GM18498 (cell line): Measurements from ENCODE around the gene ACD.

Source experiments
- ATAC-seq: cut with Tn5 transposase; IDR thresholded peaks from one replicate; pipeline ENCODE4 v1.9.1; 2021; ENCODE audit warnings: mild to moderate bottlenecking, moderate library complexity; ENCODE audit not compliant: unreplicated experiment

ACD gene

DNA sequence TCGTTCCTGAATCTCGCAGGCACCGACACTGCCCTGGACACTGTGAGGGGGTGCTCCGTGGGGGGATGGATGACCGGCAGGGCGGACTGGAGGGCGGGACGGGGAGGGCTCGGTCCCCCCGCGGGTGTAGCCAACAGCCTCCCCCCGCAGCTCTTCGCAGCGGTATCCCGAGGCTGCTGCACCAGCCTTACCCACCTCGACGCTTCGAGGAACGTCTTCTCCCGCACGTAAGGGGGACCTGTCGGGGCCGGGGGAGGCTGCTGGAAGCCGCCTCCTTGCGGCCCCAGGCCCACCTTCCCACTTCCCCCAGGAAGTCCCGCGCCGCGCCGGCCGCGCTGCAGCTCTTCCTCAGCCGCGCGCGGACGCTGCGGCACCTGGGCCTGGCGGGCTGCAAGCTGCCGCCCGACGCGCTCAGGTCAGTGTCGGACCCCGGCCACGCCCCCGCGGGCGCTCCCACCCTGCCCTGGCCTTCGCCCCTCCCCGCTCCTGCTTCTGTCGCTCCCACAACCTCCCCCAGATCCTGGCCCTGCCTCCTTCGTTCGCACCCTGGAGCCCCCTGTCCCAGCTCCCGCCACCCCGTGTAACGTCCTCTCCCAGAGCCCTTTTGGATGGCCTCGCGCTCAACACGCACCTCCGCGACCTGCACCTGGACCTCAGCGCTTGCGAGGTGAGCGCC lies 11.8 kb downstream of the ACD start:
- ATAC-seq = no peak

DNA sequence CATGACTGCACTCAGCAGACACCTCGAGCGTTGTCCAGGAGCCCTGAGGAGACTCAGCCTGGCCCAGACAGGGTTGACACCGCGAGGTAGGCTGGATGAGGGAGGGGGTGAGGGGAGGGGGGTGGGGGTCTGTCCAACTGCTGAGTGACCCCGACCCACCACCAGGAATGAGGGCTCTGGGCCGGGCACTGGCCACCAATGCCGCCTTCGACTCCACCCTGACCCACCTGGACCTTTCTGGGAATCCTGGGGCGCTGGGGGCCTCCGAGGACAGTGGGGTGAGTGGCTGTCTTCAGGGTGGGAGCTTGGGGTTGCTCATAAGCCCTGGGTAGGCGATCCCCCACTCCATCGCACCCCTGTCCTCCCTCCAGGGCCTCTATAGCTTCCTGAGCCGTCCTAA lies 12.4 kb downstream of the ACD start:
- ATAC-seq = no peak

DNA sequence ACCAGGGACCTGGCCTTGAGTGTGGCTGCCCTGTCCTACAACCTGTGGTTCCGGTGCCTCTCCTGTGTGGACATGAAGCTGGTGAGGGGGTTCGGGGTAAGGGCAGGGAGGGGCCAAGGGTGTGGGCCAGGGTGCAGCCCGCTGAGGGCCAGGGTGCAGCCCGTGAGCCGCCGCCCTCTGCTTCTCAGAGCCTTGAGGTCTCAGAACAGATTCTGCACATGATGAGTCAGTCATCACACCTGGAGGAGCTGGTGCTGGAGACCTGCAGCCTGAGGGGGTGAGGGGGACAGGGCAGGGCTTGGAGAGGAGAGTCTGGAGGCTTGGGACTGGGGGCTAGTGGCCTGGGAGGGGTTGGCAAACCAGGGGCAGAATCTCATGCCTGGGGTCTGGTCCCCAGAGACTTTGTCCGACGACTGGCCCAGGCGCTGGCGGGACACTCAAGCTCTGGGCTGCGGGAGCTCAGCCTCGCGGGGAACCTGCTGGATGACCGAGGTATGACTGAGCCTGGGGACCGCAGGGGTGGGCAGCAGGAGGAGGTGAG lies 12.9 kb downstream of the ACD start:
- no peak for ATAC-seq

DNA sequence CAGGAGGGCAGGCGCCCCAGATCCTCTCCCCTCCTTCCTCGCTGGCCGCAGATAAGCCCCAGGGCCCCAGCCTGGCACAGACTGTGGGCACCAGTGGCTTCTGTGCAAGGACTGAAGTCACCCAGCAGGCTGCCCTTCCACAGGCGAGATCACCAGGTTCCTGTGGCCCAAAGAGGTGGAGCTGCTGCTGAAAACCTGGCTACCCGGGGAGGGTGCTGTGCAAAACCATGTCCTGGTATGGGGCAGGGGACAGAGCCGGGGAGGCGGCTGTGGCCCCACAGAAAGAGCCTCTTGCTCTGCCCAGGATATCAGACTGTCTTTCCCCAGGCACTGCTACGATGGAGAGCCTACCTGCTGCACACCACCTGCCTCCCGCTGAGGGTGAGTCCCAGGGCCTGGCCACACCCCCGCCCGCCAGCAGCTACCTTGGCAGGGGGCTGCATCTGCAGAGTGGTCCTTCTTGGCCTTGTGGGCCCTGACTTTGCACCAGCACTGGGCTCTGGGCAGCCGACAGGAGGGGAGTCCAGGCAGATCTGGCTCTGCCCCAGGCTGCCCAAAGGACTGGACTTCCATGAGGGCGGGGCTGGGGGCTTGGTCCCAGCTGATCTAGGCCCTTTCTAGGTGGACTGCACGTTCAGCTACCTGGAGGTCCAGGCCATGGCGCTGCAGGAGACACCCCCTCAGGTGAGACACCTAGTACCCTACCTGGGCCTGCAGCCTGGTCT lies 14.5 kb downstream of the ACD start:
- ATAC-seq = no peak

DNA sequence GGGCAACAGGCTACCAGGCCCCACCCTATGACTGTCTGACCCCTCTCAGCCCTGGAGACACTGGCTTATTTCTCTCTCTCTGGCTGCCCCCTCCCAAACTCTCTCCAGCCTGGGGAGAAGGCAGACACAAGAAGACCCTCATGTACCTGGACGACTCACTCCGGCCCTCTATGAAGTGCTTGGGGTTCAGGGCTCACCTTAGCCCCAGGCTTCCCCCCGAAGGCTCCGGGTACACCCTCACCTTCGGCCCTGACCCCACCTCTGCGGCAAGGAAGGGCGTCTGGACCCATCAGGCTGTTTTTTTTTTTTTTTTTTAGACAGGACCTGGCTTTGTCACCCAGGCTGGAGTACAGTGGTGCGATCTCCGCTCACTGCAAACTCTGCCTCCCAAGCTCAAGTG lies 16.0 kb downstream of the ACD start:
- no peak for ATAC-seq

DNA sequence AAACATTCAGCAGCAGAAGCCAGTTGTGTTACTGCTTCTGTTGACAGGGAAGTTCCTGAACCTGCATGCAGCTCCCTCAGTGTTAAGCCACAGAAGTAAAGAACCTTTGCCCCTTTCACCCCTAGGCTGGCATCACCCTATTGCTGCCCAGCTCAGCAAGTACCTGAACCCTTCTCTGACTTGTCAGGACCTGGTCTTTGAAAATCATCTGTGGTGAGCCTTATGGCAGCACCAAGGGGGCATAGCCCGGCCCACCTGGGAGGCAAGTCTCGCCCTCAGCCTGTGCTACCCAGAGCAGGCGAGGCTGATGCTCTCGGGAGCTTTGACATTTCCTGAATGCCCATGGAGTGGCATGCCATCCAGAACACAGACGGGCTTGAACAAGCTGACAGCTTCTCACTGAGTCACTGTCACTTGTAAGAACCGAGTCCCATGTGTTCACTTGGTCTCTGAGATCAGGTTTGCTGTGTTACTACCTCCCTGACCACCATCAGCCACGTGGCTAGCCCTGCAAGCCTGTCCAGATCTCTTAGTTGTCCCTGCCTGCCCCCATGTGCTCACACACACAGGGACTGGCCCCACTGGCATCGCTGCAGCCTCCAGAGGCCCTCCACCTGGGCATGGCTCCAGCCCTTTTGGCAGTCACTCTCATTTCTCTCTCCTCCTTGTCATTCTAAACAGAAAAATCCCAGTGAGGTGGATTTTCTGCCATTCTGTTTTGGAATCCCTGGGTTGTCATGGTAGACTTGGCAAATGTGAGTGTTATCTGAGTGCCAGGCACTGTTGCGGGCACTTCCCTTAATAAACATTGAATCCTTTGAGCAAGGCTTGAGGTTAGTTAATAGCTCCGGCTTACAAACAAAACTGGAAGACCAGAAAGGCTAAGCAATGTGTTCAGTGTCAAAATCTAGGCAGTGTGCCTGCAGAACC lies 18.0 kb downstream of the ACD start:
- ATAC-seq = no peak

DNA sequence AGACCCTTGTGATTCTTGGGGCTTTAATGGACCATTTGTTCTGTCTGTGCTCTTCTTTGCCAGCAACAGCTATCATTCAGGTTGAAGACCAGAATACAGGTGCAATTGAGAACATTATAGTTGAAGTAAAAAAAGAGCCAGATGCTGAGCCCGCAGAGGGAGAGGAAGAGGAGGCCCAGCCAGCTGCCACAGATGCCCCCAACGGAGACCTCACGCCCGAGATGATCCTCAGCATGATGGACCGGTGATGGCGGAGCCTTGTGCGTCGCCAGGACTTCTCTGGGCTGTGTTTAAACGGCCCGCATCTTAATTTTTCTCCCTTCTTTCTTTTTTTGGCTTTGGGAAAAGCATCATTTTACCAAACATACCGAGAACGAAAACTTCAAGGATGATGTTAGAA lies 22.4 kb downstream of the ACD start:
- ATAC-seq = no peak

DNA sequence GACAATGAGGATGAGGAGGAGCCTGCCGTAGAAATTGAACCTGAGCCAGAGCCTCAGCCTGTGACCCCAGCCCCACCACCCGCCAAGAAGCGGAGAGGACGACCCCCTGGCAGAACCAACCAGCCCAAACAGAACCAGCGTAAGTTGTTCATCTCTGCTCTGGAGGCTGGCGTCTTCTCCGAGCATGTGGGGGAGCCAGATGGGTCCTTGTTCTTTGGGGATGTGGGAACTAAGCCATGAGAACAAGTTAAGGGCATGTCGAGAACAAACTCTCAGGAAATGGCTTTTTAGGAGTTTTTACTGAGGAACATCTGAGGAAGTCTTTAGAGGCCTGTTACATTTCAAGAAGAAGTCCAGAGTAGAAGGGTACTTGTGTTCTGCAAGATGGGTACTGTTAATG lies 23.3 kb downstream of the ACD start:
- ATAC-seq = no peak

DNA sequence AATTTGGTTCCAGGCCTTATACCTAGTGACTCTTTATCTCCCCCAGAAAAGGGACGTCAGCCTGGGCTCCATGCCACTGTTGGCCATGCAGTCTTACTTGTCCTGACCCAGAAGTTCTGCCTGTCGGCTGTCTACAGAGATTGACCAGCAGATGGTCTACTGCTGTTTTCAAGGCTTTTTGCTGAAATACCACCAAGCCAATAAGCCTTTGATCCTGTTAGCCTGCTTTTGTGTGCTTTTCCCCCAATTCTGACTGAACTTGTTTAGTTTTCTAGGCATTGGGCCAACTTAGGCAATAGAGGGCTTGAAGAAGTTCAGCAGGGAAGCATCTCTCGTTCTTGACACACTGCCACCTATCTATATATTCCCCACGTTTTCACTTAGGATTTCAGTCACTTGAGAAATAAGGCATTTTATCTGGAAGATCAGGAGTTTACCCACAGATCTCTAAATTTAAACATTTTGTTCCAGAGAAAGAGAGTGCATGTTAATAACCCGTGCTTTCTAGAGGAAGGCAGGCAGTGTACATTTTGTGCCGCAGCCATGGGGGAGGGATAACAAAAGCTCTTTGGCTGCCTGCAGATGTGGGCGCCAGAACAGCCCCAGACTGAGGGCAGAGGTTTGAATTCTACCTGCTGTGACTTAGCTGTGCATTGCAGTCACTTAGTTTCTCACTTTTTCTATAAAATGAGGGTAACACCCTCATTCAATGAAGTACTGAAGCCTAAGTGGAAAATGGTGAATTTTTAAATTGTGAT lies 27.5 kb downstream of the ACD start:
- ATAC-seq = no peak

DNA sequence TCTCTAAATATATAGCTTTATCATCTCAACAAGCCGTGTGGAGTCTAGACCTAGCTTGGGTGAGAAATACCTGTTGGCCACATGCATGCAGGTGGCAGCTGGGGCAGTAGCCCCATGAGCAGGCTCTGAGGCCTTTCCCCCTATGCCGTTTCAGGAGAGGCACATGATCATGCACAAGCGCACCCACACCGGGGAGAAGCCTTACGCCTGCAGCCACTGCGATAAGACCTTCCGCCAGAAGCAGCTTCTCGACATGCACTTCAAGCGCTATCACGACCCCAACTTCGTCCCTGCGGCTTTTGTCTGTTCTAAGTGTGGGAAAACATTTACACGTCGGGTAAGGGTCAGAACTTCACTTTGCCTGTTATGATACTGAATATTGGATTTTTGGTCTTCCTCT lies 31.8 kb downstream of the ACD start:
- ATAC-seq = no peak

DNA sequence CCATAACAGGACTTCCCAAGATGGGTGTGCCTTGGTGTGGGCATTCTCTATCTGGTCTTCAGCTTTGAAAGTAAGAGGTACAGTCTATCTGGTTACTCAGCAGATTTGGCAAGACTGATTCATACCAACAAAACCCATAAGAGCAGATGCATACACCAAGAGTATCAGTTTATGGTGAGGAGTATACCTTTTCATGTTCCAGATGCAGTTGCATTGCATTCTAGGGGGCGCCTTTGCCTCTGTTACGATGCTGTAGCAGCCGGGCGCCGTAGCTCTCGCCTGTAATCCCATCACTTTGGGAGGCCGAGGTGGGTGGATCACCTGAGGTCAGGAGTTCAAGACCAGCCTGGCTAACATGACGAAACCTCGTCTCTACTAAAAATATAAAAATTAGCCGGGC lies 46.3 kb downstream of the ACD start:
- ATAC-seq = no peak

DNA sequence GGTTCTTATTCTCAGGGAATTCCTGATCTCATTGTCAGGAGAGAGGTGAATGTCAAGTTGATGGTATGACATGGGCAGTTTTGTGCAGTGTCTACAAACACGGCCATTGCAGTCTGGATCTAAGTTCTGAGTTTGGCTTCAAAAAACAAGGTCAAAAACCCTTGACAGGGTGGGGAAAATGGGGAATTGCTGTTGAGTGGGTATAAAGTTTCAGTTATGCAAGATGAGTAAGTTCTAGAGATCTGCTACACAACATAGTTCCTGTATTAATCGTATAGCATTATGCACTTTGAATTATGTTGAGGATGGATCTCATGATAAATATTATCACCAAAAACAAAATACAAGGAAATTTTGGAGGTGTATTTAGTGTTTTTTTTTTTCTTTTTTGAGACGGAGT lies 51.7 kb downstream of the ACD start:
- ATAC-seq = no peak
